ENCODE results near the gene BTN1A1. TPM values are rescaled to one million over a fixed set of nuclear protein-coding genes. Genes with fewer than 3 reads are reported as not detected.

BTN1A1 gene
- total RNA-seq, 1 experiment from 2014 or later: 0.10 TPM

DNA sequence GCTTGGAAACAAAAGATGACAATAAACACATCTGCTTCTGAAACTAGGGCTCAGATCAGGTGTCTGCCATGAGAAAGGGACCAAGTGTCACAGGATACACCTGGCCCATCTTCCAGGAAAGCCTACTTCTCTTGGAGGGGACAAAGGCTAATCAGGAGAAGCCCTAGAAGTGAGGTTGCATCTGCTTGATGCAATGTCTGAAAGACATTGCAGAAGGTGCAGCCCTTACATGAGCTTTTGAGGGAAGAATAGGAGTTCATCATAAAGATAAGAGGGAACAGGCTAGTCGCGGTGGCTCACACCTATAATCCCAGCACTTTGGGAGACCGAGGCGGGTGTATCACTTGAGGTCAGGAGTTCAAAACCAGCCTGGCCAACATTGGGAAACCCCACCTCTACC is 2.5 kb upstream of the BTN1A1 start:
- ATAC-seq (no peak), DNase-seq (ENCODE audit: low read depth, low spot score) (no peak)
- intact Hi-C loops (cut with micrococcal nuclease; ENCODE audit: unreplicated experiment) (no loop called here), in situ Hi-C loops (cut with HindIII; ENCODE audit: low pct_unique_long_range_greater_than_20kb, low sequenced_read_pairs) (no loop called here)
- Histone ChIP-seq H3K27me3 (ENCODE audit: control insufficient read depth, insufficient read depth, low read length) (peaks cover 8% of the 10 kb centered on the region), H3K36me3 (ENCODE audit: control insufficient read depth, insufficient read depth, low read length) (no peaks in the 10 kb centered on the region), H3K4me3 (ENCODE audit: low read depth in 2 of 2, low read length in 2 of 2) (no peak overlapping the region), H3K27ac (ENCODE audit: low read length) (no peak overlapping the region), H3K4me1 (ENCODE audit: control insufficient read depth, insufficient read depth, low read length) (0 out of 2 replicates have a peak, but pooled peaks cover 4% of the 10 kb centered on the region), H3K9me3 (ENCODE audit: control insufficient read depth, insufficient read depth, low read depth, low read length) (no peaks in the 10 kb centered on the region)
- TF ChIP-seq SIN3A (IDR thresholded peaks at IDR 0.05; ENCODE audit: borderline replicate concordance, insufficient read depth, low read depth, low read length): no peak
- TF ChIP-seq TCF7L2 (IDR thresholded peaks at IDR 0.05; ENCODE audit: low read depth, low read length): no peak
- TF ChIP-seq, protein P1, sequence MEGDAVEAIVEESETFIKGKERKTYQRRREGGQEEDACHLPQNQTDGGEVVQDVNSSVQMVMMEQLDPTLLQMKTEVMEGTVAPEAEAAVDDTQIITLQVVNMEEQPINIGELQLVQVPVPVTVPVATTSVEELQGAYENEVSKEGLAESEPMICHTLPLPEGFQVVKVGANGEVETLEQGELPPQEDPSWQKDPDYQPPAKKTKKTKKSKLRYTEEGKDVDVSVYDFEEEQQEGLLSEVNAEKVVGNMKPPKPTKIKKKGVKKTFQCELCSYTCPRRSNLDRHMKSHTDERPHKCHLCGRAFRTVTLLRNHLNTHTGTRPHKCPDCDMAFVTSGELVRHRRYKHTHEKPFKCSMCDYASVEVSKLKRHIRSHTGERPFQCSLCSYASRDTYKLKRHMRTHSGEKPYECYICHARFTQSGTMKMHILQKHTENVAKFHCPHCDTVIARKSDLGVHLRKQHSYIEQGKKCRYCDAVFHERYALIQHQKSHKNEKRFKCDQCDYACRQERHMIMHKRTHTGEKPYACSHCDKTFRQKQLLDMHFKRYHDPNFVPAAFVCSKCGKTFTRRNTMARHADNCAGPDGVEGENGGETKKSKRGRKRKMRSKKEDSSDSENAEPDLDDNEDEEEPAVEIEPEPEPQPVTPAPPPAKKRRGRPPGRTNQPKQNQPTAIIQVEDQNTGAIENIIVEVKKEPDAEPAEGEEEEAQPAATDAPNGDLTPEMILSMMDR (IDR thresholded peaks at IDR 0.05): no peak
- no peak for TF ChIP-seq POLR2AphosphoS5 (IDR thresholded peaks at IDR 0.05; ENCODE audit: low read depth, low read length)
- TF ChIP-seq, protein P2, sequence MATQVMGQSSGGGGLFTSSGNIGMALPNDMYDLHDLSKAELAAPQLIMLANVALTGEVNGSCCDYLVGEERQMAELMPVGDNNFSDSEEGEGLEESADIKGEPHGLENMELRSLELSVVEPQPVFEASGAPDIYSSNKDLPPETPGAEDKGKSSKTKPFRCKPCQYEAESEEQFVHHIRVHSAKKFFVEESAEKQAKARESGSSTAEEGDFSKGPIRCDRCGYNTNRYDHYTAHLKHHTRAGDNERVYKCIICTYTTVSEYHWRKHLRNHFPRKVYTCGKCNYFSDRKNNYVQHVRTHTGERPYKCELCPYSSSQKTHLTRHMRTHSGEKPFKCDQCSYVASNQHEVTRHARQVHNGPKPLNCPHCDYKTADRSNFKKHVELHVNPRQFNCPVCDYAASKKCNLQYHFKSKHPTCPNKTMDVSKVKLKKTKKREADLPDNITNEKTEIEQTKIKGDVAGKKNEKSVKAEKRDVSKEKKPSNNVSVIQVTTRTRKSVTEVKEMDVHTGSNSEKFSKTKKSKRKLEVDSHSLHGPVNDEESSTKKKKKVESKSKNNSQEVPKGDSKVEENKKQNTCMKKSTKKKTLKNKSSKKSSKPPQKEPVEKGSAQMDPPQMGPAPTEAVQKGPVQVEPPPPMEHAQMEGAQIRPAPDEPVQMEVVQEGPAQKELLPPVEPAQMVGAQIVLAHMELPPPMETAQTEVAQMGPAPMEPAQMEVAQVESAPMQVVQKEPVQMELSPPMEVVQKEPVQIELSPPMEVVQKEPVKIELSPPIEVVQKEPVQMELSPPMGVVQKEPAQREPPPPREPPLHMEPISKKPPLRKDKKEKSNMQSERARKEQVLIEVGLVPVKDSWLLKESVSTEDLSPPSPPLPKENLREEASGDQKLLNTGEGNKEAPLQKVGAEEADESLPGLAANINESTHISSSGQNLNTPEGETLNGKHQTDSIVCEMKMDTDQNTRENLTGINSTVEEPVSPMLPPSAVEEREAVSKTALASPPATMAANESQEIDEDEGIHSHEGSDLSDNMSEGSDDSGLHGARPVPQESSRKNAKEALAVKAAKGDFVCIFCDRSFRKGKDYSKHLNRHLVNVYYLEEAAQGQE (IDR thresholded peaks at IDR 0.05; ENCODE audit: insufficient read depth in 1 of 2, low read depth in 2 of 2, low read length in 1 of 2): no peak
- CTCF ChIA-PET: no interaction called here
- no TSS peak for BruUV-seq (replicated peaks)
- POLR2A ChIA-PET: no interaction called here

DNA sequence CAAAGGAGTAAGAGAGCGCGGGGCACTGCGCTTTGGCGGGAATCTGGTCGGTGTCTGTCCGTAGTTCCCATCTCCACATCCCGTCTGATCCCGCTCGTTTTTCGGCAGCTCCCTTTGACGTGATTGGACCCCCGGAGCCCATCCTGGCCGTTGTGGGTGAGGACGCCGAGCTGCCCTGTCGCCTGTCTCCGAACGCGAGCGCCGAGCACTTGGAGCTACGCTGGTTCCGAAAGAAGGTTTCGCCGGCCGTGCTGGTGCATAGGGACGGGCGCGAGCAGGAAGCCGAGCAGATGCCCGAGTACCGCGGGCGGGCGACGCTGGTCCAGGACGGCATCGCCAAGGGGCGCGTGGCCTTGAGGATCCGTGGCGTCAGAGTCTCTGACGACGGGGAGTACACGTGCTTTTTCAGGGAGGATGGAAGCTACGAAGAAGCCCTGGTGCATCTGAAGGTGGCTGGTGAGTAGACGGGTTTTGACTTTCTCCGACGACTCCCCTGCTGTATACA is 1.4 kb downstream of the BTN1A1 start:
- no peaks in the 10 kb centered on the region for H3K36me3 ChIP-seq (ENCODE audit: control insufficient read depth, insufficient read depth, low read length)
- CTCF ChIA-PET: no interaction called here
- H3K27ac ChIP-seq (ENCODE audit: low read length): no peak overlapping the region
- no peak for DNase-seq (ENCODE audit: low read depth, low spot score)
- H3K4me1 ChIP-seq (ENCODE audit: control insufficient read depth, insufficient read depth, low read length): 0 out of 2 replicates have a peak, but pooled peaks cover 4% of the 10 kb centered on the region
- intact Hi-C loops (cut with micrococcal nuclease; ENCODE audit: unreplicated experiment): no loop called here
- peaks cover 12% of the 10 kb centered on the region for H3K27me3 ChIP-seq (ENCODE audit: control insufficient read depth, insufficient read depth, low read length)
- no peaks in the 10 kb centered on the region for H3K9me3 ChIP-seq (ENCODE audit: control insufficient read depth, insufficient read depth, low read depth, low read length)
- no TSS peak for BruUV-seq (replicated peaks)
- peak; percentile 85 for ATAC-seq
- in situ Hi-C loops (cut with HindIII; ENCODE audit: low pct_unique_long_range_greater_than_20kb, low sequenced_read_pairs): no loop called here
- TF ChIP-seq POLR2AphosphoS5 (IDR thresholded peaks at IDR 0.05; ENCODE audit: low read depth, low read length) (no peak), TCF7L2 (IDR thresholded peaks at IDR 0.05; ENCODE audit: low read depth, low read length) (no peak), SIN3A (IDR thresholded peaks at IDR 0.05; ENCODE audit: borderline replicate concordance, insufficient read depth, low read depth, low read length) (no peak)
- TF ChIP-seq, protein P1 (IDR thresholded peaks at IDR 0.05): no peak
- TF ChIP-seq, protein P2 (IDR thresholded peaks at IDR 0.05; ENCODE audit: insufficient read depth in 1 of 2, low read depth in 2 of 2, low read length in 1 of 2): no peak
- POLR2A ChIA-PET: no interaction called here
- peak overlapping the region; percentile 37 to 58 for H3K4me3 ChIP-seq (ENCODE audit: low read depth in 2 of 2, low read length in 2 of 2)

Measured in Panc1 (cell line).